CD4-positive, alpha-beta T cell treated with Interleukin-21 for 1 hour (primary cell): ENCODE data around the gene C17orf78.
"Not testable (repeated sequence)": the region's sequence is repeated elsewhere in the genome, so short reads cannot be mapped to it uniquely, and the experiment has no call there.

Experiments
- DNase-seq: peaks from one replicate; pipeline ENCODE4 v3.0.0-alpha.2; 2020

C17orf78 gene

DNA sequence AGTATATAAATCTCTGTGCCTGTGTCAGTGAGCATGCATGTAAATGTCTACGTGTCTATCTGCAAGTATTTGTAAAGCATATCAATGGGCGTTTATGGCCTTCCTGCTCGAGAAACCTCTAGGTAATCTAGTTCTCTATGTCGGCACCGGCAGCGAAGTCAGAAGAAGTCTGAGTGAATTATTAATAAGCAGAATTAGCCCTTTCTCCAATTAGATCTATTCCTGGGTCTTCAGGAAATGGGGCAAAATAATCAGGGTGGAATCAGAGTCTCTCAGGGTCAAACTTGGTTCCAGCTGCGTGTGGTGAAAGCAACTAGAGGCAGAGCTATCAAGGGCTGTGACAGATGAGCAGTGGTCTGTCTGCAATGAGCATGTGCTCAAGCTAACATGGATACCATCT, at the start of gene C17orf78:
Gene C17orf78 (plus strand): TSS at position 280 of the 400 bp plus-strand sequence. CDS start 108 bp downstream, at position 388.
- no peak for DNase-seq

- DNase-seq = no peak
Observed at GRCh38 chr17:37327341-37328090, 48.3 kb upstream of the C17orf78 start.

- DNase-seq = no peak
Observed at GRCh38 chr17:37338847-37339246, 36.9 kb upstream of the C17orf78 start.

- no peak for DNase-seq
Observed at GRCh38 chr17:37339321-37339720, 36.5 kb upstream of the C17orf78 start.

DNA sequence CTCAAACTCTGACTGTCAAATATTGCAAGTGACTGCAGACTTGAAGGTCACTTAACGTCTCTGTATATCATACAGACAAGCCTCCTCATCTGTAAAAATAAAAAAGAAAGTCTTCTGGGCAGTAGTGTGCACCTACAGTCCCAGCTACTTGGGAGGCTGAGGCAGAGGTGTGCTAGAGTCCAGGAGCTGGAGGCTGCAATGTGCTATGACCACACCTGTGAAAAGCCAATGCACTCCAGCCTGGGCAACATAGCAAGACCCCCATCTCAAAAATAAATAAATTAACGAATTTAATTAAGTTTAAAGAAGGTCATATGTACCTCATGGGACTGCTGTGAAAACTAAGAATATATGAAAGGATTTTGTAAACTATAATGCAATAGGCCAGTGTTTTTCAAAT, 35.0 kb upstream of the C17orf78 start:
- DNase-seq = no peak

- DNase-seq = no peak
Observed at GRCh38 chr17:37342589-37342988, 33.2 kb upstream of the C17orf78 start.

DNA sequence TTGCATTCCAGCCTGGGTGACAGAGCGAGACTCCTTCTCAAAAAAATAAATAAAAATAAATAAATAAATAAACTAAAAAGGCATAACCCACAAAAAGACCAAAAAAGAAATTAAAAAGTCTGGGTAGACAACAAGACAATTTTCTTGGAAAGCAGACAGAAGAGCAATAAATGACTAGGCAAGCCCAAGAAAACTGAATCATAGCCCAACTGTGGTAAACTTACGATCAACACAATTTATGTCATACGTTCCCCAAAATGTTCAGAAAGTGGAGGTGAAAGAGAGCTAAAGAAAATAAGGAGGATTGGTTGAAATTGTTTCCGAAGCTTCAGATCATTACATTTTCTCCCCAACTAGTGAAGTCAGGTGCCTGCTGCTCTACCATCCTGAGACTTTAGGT, 31.3 kb upstream of the C17orf78 start:
- DNase-seq = no peak

- DNase-seq = not testable (repeated sequence)
Observed at GRCh38 chr17:37346863-37347402, 28.9 kb upstream of the C17orf78 start.

GRCh38 chr17:37356796-37357569, 18.8 kb upstream of the C17orf78 start:
- not testable (repeated sequence) for DNase-seq

DNA sequence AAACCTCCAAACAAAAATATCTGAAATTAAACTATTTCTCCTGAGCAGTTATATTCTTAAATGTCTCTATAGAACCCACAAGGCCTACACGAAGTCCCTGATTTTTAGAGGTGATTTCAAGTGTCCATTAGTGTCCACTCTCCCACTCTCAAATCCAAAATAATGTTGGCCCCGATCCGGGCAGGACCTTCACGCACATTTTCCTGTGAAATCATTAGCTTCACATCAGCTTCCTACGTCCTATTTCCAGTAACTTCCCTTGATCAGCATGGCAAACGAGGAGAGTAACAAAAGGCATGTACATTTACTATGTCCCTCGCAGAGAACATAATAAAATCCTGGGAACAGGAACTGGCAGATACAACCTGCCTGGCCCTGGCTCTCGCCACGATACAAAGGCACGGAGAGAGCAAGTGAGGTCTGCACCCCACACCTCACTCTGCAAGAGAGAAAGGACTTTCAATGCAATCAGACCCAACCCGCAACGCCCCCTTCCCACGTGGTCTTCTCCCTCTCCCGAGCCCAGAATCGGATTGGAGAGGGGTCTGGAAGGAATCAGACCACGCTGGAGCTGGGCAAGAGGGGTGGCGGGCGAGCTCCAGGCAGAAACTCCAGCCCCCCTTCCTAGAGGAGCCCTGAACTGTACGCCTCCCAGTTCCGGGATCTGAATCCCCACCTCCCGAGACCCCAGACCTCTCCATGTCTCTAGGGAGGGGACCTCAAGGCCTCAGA, 17.5 kb upstream of the C17orf78 start:
- DNase-seq = peak; percentile 14

DNA sequence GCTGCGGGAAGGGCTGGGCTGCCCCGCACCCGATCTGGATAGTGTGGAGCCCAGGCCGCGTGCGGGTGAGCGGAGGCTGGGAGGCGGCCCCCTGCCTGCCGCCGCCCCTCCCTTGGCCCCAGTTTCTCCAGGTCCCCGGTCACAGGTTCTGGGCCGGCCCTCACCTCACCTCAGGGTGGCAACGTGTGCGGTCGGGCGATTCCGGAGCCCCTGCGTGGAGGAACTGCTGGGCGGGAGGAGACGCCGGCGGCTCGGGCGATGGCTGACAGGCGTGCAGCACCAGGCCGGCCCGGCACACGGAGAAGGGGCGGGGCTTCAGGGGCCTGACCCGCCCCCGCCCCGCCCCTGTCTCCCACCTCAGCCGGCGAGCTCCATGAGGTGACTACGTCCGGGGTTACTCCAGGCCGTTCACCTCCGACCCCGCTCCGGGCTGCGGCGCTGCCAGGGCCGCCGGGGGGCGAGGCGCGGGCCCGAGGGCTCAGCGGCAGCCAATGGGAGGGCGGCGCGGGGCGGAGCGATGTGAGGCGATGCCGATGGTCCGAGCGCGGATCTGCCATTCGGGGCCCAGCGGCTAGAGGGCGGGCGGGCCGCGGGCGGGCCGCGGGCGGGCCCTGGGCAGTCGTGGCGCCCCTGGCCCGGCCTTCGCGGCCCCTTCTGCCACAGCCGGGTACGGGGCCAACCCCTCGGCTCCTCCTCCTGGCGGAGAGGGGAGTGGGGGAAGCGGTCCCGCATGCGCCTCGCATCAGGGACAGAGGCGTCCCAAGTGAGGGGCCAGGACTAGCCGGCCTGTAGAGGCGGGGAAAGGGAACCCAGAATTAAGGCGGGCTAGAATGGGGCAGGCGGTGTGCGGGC, 16.7 kb upstream of the C17orf78 start:
- DNase-seq = peak; percentile 95

DNA sequence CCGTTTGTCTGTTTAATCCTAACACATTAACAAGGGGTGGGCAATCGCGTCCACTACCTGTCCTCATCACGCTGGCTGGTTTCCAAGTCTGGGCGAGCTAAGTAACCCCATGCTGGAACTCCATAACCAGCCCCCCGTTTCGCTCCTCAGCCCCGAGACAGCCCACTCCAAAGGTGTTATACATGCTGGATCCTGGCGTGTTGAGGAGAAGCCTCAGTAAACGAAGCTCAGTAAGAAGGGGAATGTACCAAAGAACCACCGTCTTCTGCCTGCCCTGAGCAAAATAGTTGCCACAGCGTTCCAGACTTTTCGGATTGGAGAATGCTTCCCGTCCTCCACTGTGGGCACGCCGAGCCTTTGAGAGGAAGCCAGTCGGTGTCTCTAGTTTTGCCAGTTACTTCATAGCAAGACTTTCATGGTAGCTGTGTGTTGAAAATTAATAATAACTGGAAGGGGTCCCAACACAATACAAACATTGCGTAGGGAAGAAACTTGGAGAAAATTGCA, 16.1 kb upstream of the C17orf78 start:
- no peak for DNase-seq

GRCh38 chr17:37360632-37361031, 15.2 kb upstream of the C17orf78 start:
- no peak for DNase-seq

GRCh38 chr17:37361543-37361942, 14.2 kb upstream of the C17orf78 start:
- DNase-seq = no peak

DNA sequence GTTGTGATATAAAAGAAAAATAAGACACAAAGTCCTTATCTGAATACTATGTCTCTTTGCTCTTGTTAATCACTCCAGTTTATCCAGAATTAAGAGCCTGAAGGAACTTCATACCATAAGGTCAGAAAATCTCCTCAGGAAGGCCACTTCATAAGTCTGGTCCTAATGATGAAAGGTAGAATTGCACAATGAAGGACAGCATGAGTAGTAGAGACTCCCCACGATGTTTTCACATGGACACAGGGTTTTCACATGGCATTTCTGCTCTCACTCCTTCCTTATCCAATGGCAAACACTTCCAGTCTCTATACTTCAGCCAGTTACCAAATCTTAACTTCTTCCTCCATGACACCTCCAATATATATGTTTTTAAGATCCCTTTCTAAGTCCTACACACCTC, 10.2 kb upstream of the C17orf78 start:
- DNase-seq = no peak

- no peak for DNase-seq
Observed at GRCh38 chr17:37368577-37368976, 7.2 kb upstream of the C17orf78 start.

- peak; percentile 76 for DNase-seq
Observed at GRCh38 chr17:37373530-37374159, 2.1 kb upstream of the C17orf78 start.

DNA sequence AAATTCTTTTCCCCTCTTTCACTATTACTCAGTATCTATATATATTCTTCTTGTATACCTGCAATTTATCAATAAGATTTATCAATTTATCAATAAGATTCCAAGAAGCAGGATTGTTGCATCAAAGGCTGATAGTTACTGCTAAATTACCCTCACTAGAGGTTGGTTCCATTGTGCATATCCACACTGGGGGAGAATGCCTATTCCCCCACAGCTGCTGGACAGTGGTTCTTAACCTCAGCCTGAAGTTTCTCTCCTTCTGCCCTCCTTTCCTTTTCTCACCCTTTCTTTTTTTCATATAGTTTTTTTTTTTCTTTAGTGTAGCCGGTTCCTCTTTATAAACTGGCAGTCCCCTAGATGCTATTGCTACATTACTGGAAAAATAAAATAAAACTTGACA, 6.3 kb downstream of the C17orf78 start:
- no peak for DNase-seq

DNA sequence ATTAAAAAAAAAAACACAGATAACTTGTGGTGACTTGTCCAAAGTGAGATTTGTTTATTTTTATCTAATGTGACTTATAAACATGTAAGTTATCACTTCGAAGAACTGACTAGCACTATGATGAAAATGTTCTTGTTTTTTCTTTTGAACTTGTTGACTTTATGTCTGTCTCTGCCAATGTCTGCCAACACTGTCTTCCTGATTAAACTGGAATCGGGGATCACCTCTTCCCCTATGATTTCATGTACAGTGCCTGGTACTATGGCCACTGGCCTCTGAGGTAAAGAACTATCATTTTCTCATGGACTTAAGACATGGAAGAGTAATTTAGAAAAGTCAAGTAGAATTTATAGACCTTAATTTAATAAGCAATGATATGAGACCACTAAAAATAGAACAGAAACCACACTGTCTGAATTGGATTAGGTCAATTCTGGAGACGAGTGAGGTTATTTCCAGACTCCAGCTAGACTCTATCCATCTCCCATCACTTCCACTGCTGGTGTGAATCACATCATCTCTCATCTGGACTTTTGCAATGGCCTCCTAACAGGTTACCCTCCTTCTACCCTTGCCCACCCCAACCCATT, 8.9 kb downstream of the C17orf78 start:
- DNase-seq = no peak

DNA sequence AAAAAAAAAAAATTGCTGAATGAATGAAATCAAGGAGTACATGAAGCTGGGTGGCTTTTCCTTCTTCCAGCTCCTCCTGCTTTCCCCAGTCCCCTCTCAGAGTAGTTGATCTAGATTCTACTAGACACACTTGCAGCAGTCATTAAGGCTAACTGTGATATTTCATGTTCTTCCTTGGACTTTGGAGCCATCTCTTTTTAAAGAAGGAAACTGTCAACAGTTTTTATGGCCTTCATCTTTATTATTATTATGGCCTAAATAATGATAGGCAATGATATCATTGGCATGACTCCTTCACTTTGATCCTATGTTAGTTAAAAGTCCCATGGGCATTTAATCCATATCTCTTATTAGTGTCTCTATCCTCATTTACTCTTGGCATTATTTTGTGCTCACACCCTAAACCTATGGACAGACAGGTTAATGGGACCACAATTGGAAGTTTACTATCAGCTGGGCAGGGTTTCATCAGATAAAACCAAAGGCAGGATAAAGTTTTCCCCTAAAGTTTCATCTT, 9.7 kb downstream of the C17orf78 start:
- DNase-seq = no peak

- DNase-seq = no peak
Observed at GRCh38 chr17:37386462-37386861, 10.7 kb downstream of the C17orf78 start.
